ENCODE results near the gene BRME1. TPM values are rescaled to one million over a fixed set of nuclear protein-coding genes. Genes with fewer than 3 reads are reported as not detected.

Gene BRME1
- total and polyA plus RNA-seq, 2 of the 13 experiments (the other 11 are each of a cell fraction or from before 2014, with no cell fraction given): 0.74 to 1.5 TPM

GRCh38 chr19:13932911-13933393 is 27.0 kb upstream of the BRME1 start:
- H3K9me3 ChIP-seq (ENCODE audit: low read length): no peaks in the 10 kb centered on the region
- no peak for DNase-seq (ENCODE audit: low spot score)
- in situ Hi-C loops (cut with HindIII; ENCODE audit: extremely low pct_ligation_motif_present, low pct_unique_long_range_greater_than_20kb): no loop called here
- peaks cover 2 to 5% of the 10 kb centered on the region in 2 experiments; a peak in 3 of 5 replicates for H3K36me3 ChIP-seq (replicated peaks in 1 of 2; ENCODE audit: control insufficient read depth in 1 of 2, insufficient read depth in 2 of 2, low read length in 2 of 2)
- intact Hi-C loops (cut with micrococcal nuclease; ENCODE audit: unreplicated experiment): no loop called here
- ChIA-PET POLR2A (interaction anchor here (1.6 kb wide), 1 partner anchor 12 kb away, joined by 4 read pairs; no protein-coding TSS in a partner anchor), CTCF (ENCODE audit: low intra/inter-chr PET ratio, low total read pairs) (no interaction called here)
- FAIRE-seq: no peak
- H3K4me1 ChIP-seq (ENCODE audit: insufficient read depth, low read length): peaks cover 7% of the 10 kb centered on the region
- no peak overlapping the region for H3K27ac ChIP-seq (ENCODE audit: extremely low read length, insufficient read depth, low read length)
- no peak overlapping the region for H3K9ac ChIP-seq (ENCODE audit: insufficient read depth, low read depth, low read length)
- H3K4me3 ChIP-seq (replicated peaks in 1 of 3; ENCODE audit: insufficient read depth in 1 of 3, low read depth in 2 of 3, low read length in 3 of 3): no peak overlapping the region
- no peaks in the 10 kb centered on the region for H4K20me1 ChIP-seq (ENCODE audit: insufficient read depth, low read length)
- H3K27me3 ChIP-seq (ENCODE audit: control insufficient read depth in 1 of 2, insufficient read depth in 2 of 2, low read length in 2 of 2): peaks cover 2 to 13% of the 10 kb centered on the region in 2 experiments; a peak in 2 of 5 replicates
- TF ChIP-seq KDM2A (CRISPR knock-in tag; IDR thresholded peaks at IDR 0.05; ENCODE audit: borderline replicate concordance, low read depth) (peak; percentile 33; the same call in 1 of the 2 replicates), RBFOX2 (IDR thresholded peaks at IDR 0.05; ENCODE audit: low read depth, low read length) (peak; percentile 19; the same call in 1 of the 2 replicates), ZNF263 (CRISPR knock-in tag; IDR thresholded peaks at IDR 0.05) (no peak), SNAPC4 (CRISPR knock-in tag; IDR thresholded peaks at IDR 0.05) (no peak), GABPB1 (CRISPR knock-in tag; IDR thresholded peaks at IDR 0.05) (peak; percentile 12; the same call in 1 of the 2 replicates), AGO2 (optimal IDR thresholded peaks at IDR 0.05; ENCODE audit: low read depth, low read length) (peak; percentile 94), HMGXB4 (CRISPR knock-in tag; IDR thresholded peaks at IDR 0.05; ENCODE audit: borderline replicate concordance in 1 of 2, low read depth in 1 of 2) (no peak), AKAP8 (CRISPR knock-in tag; IDR thresholded peaks at IDR 0.05) (no peak)
- H2AFZ ChIP-seq (ENCODE audit: low read length): no peak overlapping the region
- no peak; the same call in 2 of the 3 replicates for ATAC-seq
- no peak overlapping the region for H3K4me2 ChIP-seq (ENCODE audit: low read depth, low read length)
- no peaks in the 10 kb centered on the region for H3K79me2 ChIP-seq (ENCODE audit: insufficient read depth, low read length)
- WGBS (ENCODE audit: low lambda C conversion rate): 29% methylated on average over 1 of the region's 42 CpGs
- BruUV-seq (replicated peaks): no TSS peak
